Measurements from ENCODE around the gene ZSCAN12.
"Not testable (repeated sequence)": the region's sequence is repeated elsewhere in the genome, so short reads cannot be mapped to it uniquely, and the experiment has no call there.

The ZSCAN12 gene

GRCh38 chr6:28371706-28372451 lies 27.7 kb downstream of the ZSCAN12 start:
- Mint-ChIP-seq H3K36me3 (peaks cover 16% of the 10 kb centered on the region), H3K4me3 (peak overlapping the region; percentile 26), H3K4me1 (peaks cover 18% of the 10 kb centered on the region), H3K9me3 (no peaks in the 10 kb centered on the region), H3K27ac (peak overlapping the region; percentile 76), H3K27me3 (no peaks in the 10 kb centered on the region)
- peak; percentile 83 for ATAC-seq

- Mint-ChIP-seq H3K27me3 (no peaks in the 10 kb centered on the region), H3K4me3 (no peak overlapping the region), H3K27ac (peak overlapping the region; percentile 76)
Measured at GRCh38 chr6:28371280-28371679, 28.3 kb downstream of the ZSCAN12 start.

GRCh38 chr6:28370440-28370839 lies 29.1 kb downstream of the ZSCAN12 start:
- Mint-ChIP-seq H3K27ac (no peak overlapping the region), H3K4me1 (peaks cover 18% of the 10 kb centered on the region), H3K4me3 (no peak overlapping the region), H3K9me3 (no peaks in the 10 kb centered on the region), H3K36me3 (peaks cover 21% of the 10 kb centered on the region), H3K27me3 (no peaks in the 10 kb centered on the region)
- ATAC-seq = no peak

More at GRCh38 chr6:28371280-28371679, 28.3 kb downstream of the ZSCAN12 start:
- H3K36me3 Mint-ChIP-seq = peaks cover 16% of the 10 kb centered on the region
- no peaks in the 10 kb centered on the region for H3K9me3 Mint-ChIP-seq
- no peak for ATAC-seq
- peaks cover 18% of the 10 kb centered on the region for H3K4me1 Mint-ChIP-seq

- Mint-ChIP-seq H3K27me3 (no peaks in the 10 kb centered on the region), H3K4me1 (peaks cover 18% of the 10 kb centered on the region), H3K36me3 (peaks cover 23% of the 10 kb centered on the region), H3K9me3 (no peaks in the 10 kb centered on the region), H3K4me3 (no peak overlapping the region), H3K27ac (no peak overlapping the region)
- ATAC-seq = no peak
Measured at GRCh38 chr6:28369463-28369862, 30.1 kb downstream of the ZSCAN12 start.

- H3K9me3 Mint-ChIP-seq = no peaks in the 10 kb centered on the region
- ATAC-seq = peak; percentile 94
- no peaks in the 10 kb centered on the region for H3K27me3 Mint-ChIP-seq
- no peak overlapping the region for H3K4me3 Mint-ChIP-seq
- no peak overlapping the region for H3K27ac Mint-ChIP-seq
- H3K36me3 Mint-ChIP-seq = peaks cover 31% of the 10 kb centered on the region
- peaks cover 18% of the 10 kb centered on the region for H3K4me1 Mint-ChIP-seq
Measured at GRCh38 chr6:28368522-28368921, 31.0 kb downstream of the ZSCAN12 start.

GRCh38 chr6:28365590-28365989 lies 34.0 kb downstream of the ZSCAN12 start:
- ATAC-seq = not testable (repeated sequence)
- peaks cover 51% of the 10 kb centered on the region for H3K36me3 Mint-ChIP-seq

GRCh38 chr6:28360961-28361360 lies 38.6 kb downstream of the ZSCAN12 start:
- no peak overlapping the region for H3K4me3 Mint-ChIP-seq
- H3K36me3 Mint-ChIP-seq = peaks cover 49% of the 10 kb centered on the region
- H3K9me3 Mint-ChIP-seq = no peaks in the 10 kb centered on the region
- H3K27me3 Mint-ChIP-seq = no peaks in the 10 kb centered on the region
- no peak for ATAC-seq
- H3K4me1 Mint-ChIP-seq = peaks cover 8% of the 10 kb centered on the region
- H3K27ac Mint-ChIP-seq = no peak overlapping the region

More at GRCh38 chr6:28365590-28365989, 34.0 kb downstream of the ZSCAN12 start:
- H3K27ac Mint-ChIP-seq, H3K9me3 Mint-ChIP-seq, H3K4me3 Mint-ChIP-seq, H3K4me1 Mint-ChIP-seq, H3K27me3 Mint-ChIP-seq: not testable (repeated sequence)

- not testable (repeated sequence) for H3K27ac Mint-ChIP-seq, ATAC-seq, H3K4me3 Mint-ChIP-seq, H3K27me3 Mint-ChIP-seq, H3K9me3 Mint-ChIP-seq
- Mint-ChIP-seq H3K36me3 (peaks cover 35% of the 10 kb centered on the region), H3K4me1 (peaks cover 17% of the 10 kb centered on the region)
Measured at GRCh38 chr6:28359562-28359961, 40.0 kb downstream of the ZSCAN12 start.

- Mint-ChIP-seq H3K36me3 (peaks cover 18% of the 10 kb centered on the region), H3K4me3 (no peak overlapping the region), H3K27me3 (no peaks in the 10 kb centered on the region), H3K27ac (peak overlapping the region; percentile 81), H3K9me3 (peaks cover 2% of the 10 kb centered on the region), H3K4me1 (peaks cover 24% of the 10 kb centered on the region)
- no peak for ATAC-seq
Measured at GRCh38 chr6:28357036-28357435, 42.5 kb downstream of the ZSCAN12 start.

GRCh38 chr6:28356666-28357020 lies 42.9 kb downstream of the ZSCAN12 start:
- Mint-ChIP-seq H3K27ac (peak overlapping the region; percentile 81), H3K36me3 (peaks cover 16% of the 10 kb centered on the region), H3K4me3 (no peak overlapping the region), H3K4me1 (peaks cover 27% of the 10 kb centered on the region), H3K27me3 (no peaks in the 10 kb centered on the region), H3K9me3 (peaks cover 2% of the 10 kb centered on the region)
- no peak for ATAC-seq

GRCh38 chr6:28355743-28356665 lies 43.5 kb downstream of the ZSCAN12 start:
- Mint-ChIP-seq H3K9me3 (peaks cover 2% of the 10 kb centered on the region), H3K27me3 (no peaks in the 10 kb centered on the region), H3K36me3 (peaks cover 18% of the 10 kb centered on the region), H3K27ac (peak overlapping the region; percentile 81), H3K4me1 (peaks cover 33% of the 10 kb centered on the region), H3K4me3 (peak overlapping the region; percentile 94)
- peak; percentile 81 for ATAC-seq

- Mint-ChIP-seq H3K27ac (peak overlapping the region; percentile 81), H3K4me1 (peaks cover 44% of the 10 kb centered on the region), H3K9me3 (peaks cover 2% of the 10 kb centered on the region), H3K4me3 (peak overlapping the region; percentile 94), H3K27me3 (no peaks in the 10 kb centered on the region), H3K36me3 (peaks cover 20% of the 10 kb centered on the region)
- no peak for ATAC-seq
Measured at GRCh38 chr6:28354688-28355554, 44.6 kb downstream of the ZSCAN12 start.

GRCh38 chr6:28353981-28354676 lies 45.4 kb downstream of the ZSCAN12 start:
- H3K27ac Mint-ChIP-seq = no peak overlapping the region
- peaks cover 2% of the 10 kb centered on the region for H3K9me3 Mint-ChIP-seq
- ATAC-seq = no peak
- H3K4me3 Mint-ChIP-seq = no peak overlapping the region
- H3K36me3 Mint-ChIP-seq = peaks cover 18% of the 10 kb centered on the region
- no peaks in the 10 kb centered on the region for H3K27me3 Mint-ChIP-seq
- H3K4me1 Mint-ChIP-seq = peaks cover 50% of the 10 kb centered on the region

GRCh38 chr6:28353356-28353755 lies 46.2 kb downstream of the ZSCAN12 start:
- Mint-ChIP-seq H3K27ac (no peak overlapping the region), H3K4me1 (peaks cover 50% of the 10 kb centered on the region), H3K4me3 (no peak overlapping the region), H3K36me3 (peaks cover 18% of the 10 kb centered on the region), H3K9me3 (peaks cover 2% of the 10 kb centered on the region), H3K27me3 (no peaks in the 10 kb centered on the region)
- ATAC-seq = no peak
